Amygdala (tissue), 56 donors: ENCODE measurements around the gene PQBP1.

Experiments
- DNase-seq, 56 donors: peaks; one replicate each; lab custom pipeline; 2025; lab: John Stamatoyannopoulos, UW

PQBP1 gene

DNA sequence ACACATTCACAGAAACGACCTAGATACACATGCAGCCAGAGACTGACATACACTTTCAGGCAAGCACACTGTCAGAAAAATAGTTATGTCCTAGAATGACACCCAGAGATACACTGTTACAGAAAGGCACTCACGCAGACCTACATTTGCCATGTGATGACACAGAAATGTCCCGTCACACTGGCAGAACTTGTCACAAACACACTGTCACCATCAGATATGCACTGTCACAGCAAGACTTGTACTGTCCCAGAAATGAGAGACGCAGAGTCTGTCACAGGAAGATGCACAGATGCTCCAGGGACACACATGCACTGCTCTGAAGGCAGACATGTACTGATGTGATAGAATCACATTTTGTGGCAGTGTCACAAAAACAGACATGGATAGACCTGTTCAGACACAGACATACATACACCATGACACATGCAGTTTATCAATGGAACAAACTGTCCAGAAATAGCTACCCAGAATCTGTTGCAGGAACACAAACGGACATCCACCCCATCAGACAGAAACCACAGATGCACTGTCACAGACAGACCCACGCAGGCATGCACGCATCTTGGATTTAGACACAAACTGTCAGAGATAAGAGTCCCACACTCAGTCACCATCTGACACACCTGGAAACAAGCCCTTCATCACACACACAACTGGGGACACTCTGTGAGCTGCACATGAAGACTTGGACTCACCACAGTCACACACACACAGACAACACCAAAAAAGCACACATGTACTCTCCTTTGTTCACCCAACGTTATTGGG lies 22.4 kb downstream of the PQBP1 start:
- DNase-seq = peak in 1 of 56 donors; percentile 3

DNA sequence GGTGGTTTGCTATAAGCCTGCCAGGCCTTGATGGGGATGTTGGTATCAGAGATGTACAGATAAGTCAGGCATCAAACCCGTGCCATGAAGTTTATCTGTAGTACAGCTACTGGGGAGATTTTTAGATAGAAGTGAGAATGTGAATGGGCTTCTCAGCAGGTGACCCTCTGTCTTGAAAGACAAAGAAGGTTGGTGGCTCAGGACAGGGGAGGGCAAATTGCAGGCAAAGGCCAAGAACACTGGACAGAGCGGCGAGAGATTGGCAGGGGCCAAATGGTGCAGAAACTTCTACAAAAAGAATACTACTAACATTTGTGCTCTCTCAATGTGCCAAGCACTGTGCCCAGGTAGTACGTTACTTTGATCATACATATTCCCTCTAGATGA lies 23.0 kb downstream of the PQBP1 start:
- DNase-seq = no peak

DNA sequence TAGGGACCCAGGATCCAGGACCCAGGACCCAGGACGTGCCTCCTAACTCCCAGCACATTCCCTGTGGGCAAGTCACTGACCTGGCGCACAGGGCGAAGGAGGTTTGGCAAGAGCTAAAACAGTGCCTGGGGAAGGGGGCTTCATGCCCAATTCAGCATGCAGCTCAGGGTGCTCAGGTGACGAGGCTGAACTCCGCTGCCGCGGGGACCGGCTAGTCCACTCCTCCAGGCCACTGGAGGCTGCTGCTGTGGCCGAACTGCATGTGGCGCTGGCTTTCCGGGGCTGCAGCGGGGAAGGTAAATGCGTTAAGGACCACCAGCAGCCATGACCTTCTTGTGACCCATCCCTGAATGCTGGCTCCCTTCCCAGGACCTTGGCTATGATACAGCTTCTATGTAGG lies 26.0 kb downstream of the PQBP1 start:
- DNase-seq = no peak

- no peak for DNase-seq
Observed at GRCh38 chrX:48924270-48924669, 26.5 kb downstream of the PQBP1 start.

- DNase-seq = no peak
Observed at GRCh38 chrX:48927123-48927522, 29.4 kb downstream of the PQBP1 start.

DNA sequence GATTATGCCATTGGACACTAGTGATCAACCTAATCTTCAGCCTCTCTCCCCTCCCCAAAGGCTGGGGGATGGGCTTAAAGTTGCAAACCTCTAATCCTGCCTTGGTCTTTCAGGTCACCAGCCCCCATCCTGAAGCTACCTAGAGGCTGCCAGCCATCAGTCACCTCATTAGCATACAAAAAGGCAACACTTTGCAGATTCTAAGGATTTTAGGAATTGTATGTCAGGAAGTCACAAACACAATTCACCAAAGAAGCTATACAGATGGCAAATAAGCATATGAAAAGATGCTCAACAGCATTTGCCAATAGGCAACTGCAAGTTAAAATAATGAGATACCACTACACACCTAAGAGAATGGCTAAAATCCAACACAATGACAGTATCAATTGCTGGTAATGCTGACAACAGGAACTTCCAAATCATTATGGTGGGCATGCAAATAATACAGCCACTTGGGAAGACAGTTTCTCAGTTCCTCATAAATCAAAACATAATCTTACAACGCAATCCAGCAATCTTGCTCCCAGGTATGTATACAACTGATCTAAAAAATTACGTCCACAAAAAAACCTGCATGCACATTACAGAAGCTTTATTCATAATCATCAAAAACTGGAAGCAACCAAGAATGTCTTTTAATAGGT lies 30.1 kb downstream of the PQBP1 start:
- no peak for DNase-seq

- no peak for DNase-seq
Observed at GRCh38 chrX:48933757-48934156, 36.0 kb downstream of the PQBP1 start.

DNA sequence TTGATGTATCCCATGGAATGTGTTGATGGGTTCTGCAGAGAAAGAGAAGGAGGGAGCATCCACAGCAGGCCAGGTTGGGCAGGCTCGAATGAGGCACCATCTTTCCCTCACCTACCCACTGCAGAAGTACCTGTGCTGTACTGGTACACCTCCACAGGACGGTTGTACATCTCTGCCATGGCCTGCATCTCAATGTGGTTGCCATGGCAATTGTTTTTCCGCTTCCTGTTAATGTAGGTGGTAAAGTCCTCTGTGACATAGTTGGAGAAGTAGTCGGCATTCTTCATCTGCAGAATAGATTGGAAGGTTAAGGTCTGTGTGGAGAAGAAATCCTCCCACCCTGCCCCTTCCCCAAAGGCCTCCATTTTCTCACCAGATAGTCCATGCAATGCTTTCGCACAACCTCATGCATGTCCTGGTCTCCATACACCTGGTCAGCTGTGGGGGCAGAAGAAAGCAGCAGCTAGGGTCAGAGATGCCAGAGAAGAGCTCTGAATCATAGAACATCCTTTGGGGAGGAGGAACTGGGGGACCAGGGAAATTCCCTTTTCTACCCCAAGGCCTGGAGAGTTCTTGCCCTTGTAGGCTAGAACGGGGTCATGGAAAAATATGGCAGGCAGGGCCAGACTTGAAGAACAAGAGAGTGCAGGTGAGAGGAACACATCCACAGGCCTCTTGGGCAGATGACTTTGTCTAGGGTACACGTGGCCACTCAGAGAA lies 37.0 kb downstream of the PQBP1 start:
- no peak for DNase-seq

DNA sequence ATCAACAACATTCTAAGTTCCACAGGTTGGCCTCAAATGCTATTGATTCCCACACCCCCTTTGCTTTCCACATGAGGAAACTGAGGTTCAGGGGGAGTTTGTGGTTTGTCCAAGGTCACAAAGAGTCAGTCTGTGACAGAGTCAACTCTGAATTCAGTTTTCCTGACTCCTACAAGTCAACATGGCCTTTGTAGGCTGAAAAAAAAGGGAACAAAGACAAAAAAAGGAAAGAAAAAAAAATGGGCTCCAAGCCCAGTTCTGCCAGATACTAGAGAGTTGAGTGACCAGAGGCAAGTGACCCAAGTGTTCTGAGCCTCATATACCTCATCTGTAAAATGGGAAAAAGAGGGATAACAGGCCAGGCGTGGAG lies 37.6 kb downstream of the PQBP1 start:
- DNase-seq = no peak

DNA sequence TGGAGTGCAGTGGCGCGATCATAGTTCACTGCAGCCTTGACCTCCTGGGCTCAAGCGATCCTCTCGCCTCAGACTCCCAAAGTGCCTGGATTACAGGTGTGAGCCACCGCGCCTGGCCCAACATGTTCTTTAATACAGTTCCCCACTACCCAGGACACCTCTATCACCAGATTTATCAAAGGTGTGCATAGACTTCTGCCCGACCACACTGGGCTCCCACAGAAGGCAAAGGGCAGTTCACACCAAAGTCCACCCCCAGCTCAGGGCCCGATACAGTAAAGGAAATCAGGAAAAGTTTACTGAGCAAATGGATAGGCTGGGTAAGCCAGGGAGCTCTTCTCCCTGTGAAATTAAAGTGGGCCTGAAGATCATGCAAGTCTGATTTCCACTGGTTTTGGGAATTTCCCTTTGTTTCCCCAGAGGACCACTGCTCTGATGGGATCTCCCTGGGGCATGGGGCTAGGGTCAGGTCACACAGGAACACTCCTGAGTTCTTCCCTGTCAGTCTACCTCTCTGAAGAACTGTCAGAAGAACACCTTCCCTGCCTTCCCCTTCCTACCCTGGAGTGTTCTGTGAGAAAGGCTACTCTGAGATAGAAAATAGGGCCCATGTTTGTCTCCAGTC lies 38.8 kb downstream of the PQBP1 start:
- DNase-seq = no peak

DNA sequence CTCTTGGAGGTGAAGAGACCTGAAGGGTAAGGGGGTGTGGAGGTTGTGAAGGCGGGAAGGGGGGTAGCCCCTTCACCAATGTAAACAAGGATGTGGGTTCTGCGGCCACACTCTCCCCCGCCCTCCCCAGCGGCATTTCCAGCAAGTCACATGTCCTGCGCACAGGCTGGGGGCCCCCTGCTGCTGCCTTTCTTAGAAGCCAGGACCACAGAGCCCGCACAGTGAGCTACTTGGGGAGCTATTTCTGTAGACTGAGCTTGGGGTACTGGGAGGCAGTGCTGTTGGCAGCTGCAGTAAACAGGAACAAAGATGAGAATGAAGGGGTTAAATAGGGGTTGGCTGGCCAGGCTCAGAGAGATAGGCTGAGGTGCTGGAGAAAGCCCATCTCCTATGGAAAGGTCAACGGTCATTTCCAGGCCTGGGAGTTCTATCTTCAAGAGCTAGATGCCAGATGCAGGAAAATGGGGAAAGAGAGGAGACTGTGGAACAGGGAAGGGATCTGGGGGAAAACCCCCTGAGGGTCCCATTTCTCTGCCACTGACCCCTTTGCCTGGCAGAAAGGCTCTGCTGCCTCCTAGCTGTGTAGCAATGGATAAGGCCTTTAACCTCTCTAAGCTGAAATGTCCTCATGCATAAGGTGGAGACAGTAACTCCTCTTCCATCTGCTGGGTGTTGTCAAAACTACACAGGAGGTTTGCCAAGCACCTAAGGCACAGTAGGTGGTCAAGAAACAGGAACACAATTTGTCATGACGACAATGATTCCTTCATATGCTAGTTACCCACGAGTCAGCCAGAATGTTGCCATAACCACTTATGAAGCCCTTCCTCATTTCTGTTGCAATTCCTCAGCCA lies 39.6 kb downstream of the PQBP1 start:
- DNase-seq = peak in 11 of 56 donors; percentile 0 to 11 (median 2)

DNA sequence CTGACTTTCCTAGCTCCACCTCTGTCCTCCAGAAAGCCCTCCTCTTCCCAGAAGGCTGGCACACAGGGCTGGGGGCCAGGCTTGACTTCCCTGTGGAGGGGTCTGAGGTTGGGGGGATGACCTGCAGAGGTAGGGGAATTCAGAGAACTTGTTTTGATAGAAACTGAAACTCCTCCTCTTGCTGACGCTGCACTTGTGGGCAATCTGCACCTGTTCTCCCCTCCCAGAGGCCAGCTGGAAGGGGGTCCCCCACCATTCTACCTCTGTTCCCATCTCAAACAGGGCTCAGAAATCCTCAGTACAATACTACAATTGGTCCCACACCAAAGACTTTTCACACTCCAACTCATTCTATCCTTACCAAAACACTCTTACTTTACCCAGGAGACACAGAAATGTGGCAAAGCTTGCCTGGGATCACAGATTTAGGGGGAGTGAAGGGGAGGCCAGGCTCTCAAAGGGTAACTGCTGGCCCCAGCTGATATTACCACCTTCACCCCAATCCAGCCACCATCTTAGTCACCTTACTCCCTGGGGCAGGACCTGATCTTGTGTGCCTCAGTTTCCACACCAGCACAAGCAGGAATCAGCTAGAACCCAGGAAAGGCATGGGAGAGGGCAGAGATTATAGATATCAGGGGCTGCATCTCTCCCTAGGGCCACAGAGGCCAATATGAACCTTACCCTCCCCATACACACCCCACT lies 41.1 kb downstream of the PQBP1 start:
- DNase-seq = no peak

- DNase-seq = no peak
Observed at GRCh38 chrX:48939524-48940228, 41.9 kb downstream of the PQBP1 start.

GRCh38 chrX:48940404-48940955 lies 42.8 kb downstream of the PQBP1 start:
- no peak for DNase-seq

DNA sequence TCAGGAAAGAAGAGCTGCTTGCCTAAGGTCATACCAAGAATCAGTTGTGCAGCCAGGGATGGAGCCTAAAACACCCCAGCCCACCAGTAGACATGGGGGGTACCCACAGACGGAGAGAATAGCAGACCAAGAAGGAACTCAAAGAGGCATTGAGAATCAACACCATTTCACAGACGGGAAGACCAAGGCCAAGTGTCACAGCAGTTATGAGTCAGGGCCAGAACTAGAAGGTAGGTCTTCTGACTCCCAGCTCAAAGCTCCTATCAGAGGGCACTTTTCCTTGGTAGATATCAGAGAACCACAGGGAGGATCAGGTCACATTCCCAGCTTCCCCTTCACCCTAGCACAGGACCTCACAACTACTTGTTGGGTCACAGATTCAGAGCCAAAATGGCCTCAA lies 45.2 kb downstream of the PQBP1 start:
- DNase-seq = no peak

- peak in 23 of 56 donors; percentile 0 to 41 (median 3) for DNase-seq
Observed at GRCh38 chrX:48945517-48946348, 48.0 kb downstream of the PQBP1 start.

DNA sequence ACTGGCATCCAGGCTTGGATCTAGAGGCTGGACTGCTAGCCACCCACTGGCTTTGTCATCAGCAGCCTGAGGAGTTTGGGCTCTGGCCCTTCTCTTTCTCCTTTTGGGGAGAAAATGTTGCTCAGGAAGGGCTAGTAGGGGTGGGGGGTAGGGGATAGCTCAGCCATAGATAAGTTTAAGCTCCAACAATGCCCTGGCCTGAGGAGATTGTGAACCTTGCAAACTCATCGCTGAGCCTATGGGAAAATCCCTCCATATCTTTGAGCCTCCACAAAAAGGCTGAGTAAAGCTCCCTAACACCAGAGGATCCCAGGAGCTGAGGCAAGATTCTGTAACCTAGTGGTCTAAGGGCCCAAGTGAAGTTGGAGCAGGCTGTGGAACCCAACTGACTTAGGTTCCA lies 50.9 kb downstream of the PQBP1 start:
- no peak for DNase-seq
